ENCODE results near the gene ADAT3.

DNA sequence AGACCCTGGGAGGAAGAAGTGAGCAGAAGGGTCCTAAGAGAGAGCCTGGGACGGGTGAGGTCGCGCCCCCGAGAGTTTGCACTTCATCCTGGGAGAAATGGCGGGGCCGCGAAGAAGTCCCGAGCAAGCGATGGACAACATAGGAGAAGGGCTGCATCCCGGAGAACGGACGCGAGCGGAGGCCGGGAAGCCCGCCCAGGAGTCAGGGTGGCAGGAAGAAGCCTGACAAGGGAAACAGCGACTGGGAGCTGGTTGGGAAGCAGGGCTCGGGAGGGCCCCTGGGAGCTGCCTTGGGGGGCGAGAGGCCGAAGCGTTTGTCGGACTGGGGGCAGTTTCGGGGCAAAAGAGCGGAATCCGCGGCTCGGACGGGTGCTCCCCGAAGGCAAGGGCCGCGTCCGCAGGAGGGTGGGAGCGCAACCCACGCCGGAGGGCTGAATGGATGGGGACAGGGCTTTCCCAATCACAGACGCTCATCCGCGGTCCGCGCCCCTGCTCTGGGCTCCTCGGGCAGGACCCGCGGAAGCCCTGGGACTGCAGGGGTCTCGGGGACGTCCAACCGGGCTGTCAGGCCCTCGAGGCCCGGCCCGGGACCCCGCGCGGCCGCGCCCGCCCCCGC, 20.4 kb upstream of the ADAT3 start:
- TF ChIP-seq POLR2AphosphoS5 (IDR thresholded peaks at IDR 0.05; ENCODE audit: low read depth, low read length), result no peak
- TF ChIP-seq, protein P1, sequence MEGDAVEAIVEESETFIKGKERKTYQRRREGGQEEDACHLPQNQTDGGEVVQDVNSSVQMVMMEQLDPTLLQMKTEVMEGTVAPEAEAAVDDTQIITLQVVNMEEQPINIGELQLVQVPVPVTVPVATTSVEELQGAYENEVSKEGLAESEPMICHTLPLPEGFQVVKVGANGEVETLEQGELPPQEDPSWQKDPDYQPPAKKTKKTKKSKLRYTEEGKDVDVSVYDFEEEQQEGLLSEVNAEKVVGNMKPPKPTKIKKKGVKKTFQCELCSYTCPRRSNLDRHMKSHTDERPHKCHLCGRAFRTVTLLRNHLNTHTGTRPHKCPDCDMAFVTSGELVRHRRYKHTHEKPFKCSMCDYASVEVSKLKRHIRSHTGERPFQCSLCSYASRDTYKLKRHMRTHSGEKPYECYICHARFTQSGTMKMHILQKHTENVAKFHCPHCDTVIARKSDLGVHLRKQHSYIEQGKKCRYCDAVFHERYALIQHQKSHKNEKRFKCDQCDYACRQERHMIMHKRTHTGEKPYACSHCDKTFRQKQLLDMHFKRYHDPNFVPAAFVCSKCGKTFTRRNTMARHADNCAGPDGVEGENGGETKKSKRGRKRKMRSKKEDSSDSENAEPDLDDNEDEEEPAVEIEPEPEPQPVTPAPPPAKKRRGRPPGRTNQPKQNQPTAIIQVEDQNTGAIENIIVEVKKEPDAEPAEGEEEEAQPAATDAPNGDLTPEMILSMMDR (IDR thresholded peaks at IDR 0.05), result no peak
- no peak for TF ChIP-seq RAD21 (IDR thresholded peaks at IDR 0.05; ENCODE audit: low read length)
- TF ChIP-seq, protein P2, sequence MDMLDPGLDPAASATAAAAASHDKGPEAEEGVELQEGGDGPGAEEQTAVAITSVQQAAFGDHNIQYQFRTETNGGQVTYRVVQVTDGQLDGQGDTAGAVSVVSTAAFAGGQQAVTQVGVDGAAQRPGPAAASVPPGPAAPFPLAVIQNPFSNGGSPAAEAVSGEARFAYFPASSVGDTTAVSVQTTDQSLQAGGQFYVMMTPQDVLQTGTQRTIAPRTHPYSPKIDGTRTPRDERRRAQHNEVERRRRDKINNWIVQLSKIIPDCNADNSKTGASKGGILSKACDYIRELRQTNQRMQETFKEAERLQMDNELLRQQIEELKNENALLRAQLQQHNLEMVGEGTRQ (IDR thresholded peaks at IDR 0.05; ENCODE audit: borderline replicate concordance, low read depth, low read length), result no peak
- TF ChIP-seq, protein P3, sequence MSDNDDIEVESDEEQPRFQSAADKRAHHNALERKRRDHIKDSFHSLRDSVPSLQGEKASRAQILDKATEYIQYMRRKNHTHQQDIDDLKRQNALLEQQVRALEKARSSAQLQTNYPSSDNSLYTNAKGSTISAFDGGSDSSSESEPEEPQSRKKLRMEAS (IDR thresholded peaks at IDR 0.05; ENCODE audit: low read depth), result no peak
- TF ChIP-seq JUND (IDR thresholded peaks at IDR 0.05), result no peak
- TF ChIP-seq, protein P4, sequence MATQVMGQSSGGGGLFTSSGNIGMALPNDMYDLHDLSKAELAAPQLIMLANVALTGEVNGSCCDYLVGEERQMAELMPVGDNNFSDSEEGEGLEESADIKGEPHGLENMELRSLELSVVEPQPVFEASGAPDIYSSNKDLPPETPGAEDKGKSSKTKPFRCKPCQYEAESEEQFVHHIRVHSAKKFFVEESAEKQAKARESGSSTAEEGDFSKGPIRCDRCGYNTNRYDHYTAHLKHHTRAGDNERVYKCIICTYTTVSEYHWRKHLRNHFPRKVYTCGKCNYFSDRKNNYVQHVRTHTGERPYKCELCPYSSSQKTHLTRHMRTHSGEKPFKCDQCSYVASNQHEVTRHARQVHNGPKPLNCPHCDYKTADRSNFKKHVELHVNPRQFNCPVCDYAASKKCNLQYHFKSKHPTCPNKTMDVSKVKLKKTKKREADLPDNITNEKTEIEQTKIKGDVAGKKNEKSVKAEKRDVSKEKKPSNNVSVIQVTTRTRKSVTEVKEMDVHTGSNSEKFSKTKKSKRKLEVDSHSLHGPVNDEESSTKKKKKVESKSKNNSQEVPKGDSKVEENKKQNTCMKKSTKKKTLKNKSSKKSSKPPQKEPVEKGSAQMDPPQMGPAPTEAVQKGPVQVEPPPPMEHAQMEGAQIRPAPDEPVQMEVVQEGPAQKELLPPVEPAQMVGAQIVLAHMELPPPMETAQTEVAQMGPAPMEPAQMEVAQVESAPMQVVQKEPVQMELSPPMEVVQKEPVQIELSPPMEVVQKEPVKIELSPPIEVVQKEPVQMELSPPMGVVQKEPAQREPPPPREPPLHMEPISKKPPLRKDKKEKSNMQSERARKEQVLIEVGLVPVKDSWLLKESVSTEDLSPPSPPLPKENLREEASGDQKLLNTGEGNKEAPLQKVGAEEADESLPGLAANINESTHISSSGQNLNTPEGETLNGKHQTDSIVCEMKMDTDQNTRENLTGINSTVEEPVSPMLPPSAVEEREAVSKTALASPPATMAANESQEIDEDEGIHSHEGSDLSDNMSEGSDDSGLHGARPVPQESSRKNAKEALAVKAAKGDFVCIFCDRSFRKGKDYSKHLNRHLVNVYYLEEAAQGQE (IDR thresholded peaks at IDR 0.05; ENCODE audit: low read depth, low read length), result no peak
- no peak for TF ChIP-seq TAF1 (IDR thresholded peaks at IDR 0.05; ENCODE audit: borderline replicate concordance, low read depth, low read length)
- no peak for TF ChIP-seq TEAD4 (IDR thresholded peaks at IDR 0.05; ENCODE audit: borderline replicate concordance, insufficient read depth)
- no peak for TF ChIP-seq EP300 (IDR thresholded peaks at IDR 0.05; ENCODE audit: borderline replicate concordance in 1 of 2, low read depth in 1 of 2, low read length in 1 of 2)
- TF ChIP-seq, protein P5, sequence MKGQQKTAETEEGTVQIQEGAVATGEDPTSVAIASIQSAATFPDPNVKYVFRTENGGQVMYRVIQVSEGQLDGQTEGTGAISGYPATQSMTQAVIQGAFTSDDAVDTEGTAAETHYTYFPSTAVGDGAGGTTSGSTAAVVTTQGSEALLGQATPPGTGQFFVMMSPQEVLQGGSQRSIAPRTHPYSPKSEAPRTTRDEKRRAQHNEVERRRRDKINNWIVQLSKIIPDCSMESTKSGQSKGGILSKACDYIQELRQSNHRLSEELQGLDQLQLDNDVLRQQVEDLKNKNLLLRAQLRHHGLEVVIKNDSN (IDR thresholded peaks at IDR 0.05; ENCODE audit: borderline replicate concordance, low read depth), result no peak
